ENCODE measurements around the gene GDPGP1. TPM values are rescaled to one million over a fixed set of nuclear protein-coding genes. Genes with fewer than 3 reads are reported as not detected.

Gene GDPGP1
- polyA plus RNA-seq, 4 donors, result 4.9 to 8.6 (median 6.6) TPM

DNA sequence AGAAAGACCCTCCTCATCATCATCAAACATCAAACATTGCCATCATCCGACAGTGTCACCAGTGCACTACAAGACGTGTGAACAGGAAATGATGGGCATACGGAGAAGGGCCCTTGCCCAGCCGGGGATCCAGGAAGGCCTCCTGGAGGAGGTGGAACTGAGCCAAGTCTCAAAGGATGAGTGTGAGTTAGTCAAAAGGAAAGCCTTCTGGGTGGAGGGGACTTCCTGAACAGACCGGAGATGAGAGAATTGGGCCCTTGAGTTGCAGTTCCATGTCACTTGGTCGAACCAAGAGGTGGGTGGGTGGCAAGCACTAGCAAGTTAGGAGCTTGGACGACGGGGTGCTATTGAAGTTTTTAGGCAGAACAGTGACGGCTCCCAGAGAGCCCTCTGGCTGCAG lies 24.4 kb upstream of the GDPGP1 start:
- 61 to 70% (median 62%) methylated on average over 9 of the region's 9 CpGs for WGBS, 3 donors
- Histone ChIP-seq H3K4me1 (ENCODE audit: control insufficient read depth in 3 of 3, insufficient read depth in 2 of 3, low read depth in 1 of 3, low read length in 2 of 3) (peaks cover 6 to 57% (median 8%) of the 10 kb centered on the region in 3 donors), H3K27ac (ENCODE audit: low read depth in 1 of 3, low read length in 2 of 3) (peak overlapping the region; percentile 1 to 100 (median 83)), H3K9me3 (ENCODE audit: control insufficient read depth in 2 of 2, insufficient read depth in 1 of 2, low read depth in 1 of 2, low read length in 1 of 2) (no peaks in the 10 kb centered on the region), H3K4me3 (ENCODE audit: low read depth in 1 of 3, low read length in 3 of 3) (no peak overlapping the region), H3K36me3 (ENCODE audit: control insufficient read depth in 3 of 3, insufficient read depth in 2 of 3, low read depth in 1 of 3, low read length in 3 of 3) (peaks cover 2 to 77% (median 2%) of the 10 kb centered on the region in 3 donors), H3K27me3 (ENCODE audit: control insufficient read depth in 3 of 3, insufficient read depth in 3 of 3, low read length in 3 of 3) (no peaks in the 10 kb centered on the region)
- FAIRE-seq (no peak), DNase-seq (no peak)

- DNase-seq (no peak), FAIRE-seq (no peak)
- H3K36me3 ChIP-seq (ENCODE audit: control insufficient read depth in 3 of 3, insufficient read depth in 2 of 3, low read depth in 1 of 3, low read length in 3 of 3), result peaks cover 2 to 70% (median 2%) of the 10 kb centered on the region in 3 donors
- H3K4me3 ChIP-seq (ENCODE audit: low read depth in 1 of 3, low read length in 3 of 3), result no peak overlapping the region
- no peaks in the 10 kb centered on the region for H3K27me3 ChIP-seq (ENCODE audit: control insufficient read depth in 3 of 3, insufficient read depth in 3 of 3, low read length in 3 of 3)
- 50 to 76% (median 55%) methylated on average over 8 of the region's 8 CpGs for WGBS, 3 donors
- peak overlapping the region; percentile 83 to 100 (median 96) for H3K27ac ChIP-seq (ENCODE audit: low read depth in 1 of 3, low read length in 2 of 3)
- H3K9me3 ChIP-seq (ENCODE audit: control insufficient read depth in 2 of 2, insufficient read depth in 1 of 2, low read depth in 1 of 2, low read length in 1 of 2), result no peaks in the 10 kb centered on the region
- H3K4me1 ChIP-seq (ENCODE audit: control insufficient read depth in 3 of 3, insufficient read depth in 2 of 3, low read depth in 1 of 3, low read length in 2 of 3), result peaks cover 8 to 57% (median 9%) of the 10 kb centered on the region in 3 donors
These were observed 23.4 kb upstream of the GDPGP1 start for GRCh38 chr15:90210593-90210992.

DNA sequence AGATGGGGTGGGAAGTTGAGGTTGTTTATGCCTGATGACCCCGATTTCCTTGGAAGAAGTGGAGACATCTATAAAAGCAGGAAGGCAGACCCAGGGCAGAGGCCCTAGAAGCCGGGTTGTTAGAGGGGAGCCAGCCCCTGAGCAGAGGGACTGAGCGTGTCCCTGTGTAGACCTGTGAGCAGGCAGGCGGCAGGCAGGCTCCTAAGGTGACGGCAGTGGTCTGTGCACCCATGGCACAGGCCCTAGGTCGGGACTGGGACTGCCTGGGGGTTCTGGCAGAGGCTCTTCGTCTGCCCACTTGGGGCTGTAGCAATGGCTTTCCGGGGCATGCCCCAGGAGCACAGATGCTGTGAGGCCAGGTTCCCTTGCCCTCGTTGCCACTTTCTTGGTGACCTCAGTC lies 23.0 kb upstream of the GDPGP1 start:
- H3K36me3 ChIP-seq (ENCODE audit: control insufficient read depth in 3 of 3, insufficient read depth in 2 of 3, low read depth in 1 of 3, low read length in 3 of 3), result peaks cover 0 to 69% (median 2%) of the 10 kb centered on the region in 3 donors
- no peaks in the 10 kb centered on the region for H3K9me3 ChIP-seq (ENCODE audit: control insufficient read depth in 2 of 2, insufficient read depth in 1 of 2, low read depth in 1 of 2, low read length in 1 of 2)
- 63 to 78% (median 70%) methylated on average over 8 to 9 of the region's 9 CpGs for WGBS, 3 donors
- H3K4me1 ChIP-seq (ENCODE audit: control insufficient read depth in 3 of 3, insufficient read depth in 2 of 3, low read depth in 1 of 3, low read length in 2 of 3), result peaks cover 8 to 57% (median 9%) of the 10 kb centered on the region in 3 donors
- no peak overlapping the region for H3K4me3 ChIP-seq (ENCODE audit: low read depth in 1 of 3, low read length in 3 of 3)
- FAIRE-seq (no peak), DNase-seq (no peak)
- H3K27ac ChIP-seq (ENCODE audit: low read depth in 1 of 3, low read length in 2 of 3), result peak overlapping the region; percentile 83 to 100 (median 96)
- no peaks in the 10 kb centered on the region for H3K27me3 ChIP-seq (ENCODE audit: control insufficient read depth in 3 of 3, insufficient read depth in 3 of 3, low read length in 3 of 3)

DNA sequence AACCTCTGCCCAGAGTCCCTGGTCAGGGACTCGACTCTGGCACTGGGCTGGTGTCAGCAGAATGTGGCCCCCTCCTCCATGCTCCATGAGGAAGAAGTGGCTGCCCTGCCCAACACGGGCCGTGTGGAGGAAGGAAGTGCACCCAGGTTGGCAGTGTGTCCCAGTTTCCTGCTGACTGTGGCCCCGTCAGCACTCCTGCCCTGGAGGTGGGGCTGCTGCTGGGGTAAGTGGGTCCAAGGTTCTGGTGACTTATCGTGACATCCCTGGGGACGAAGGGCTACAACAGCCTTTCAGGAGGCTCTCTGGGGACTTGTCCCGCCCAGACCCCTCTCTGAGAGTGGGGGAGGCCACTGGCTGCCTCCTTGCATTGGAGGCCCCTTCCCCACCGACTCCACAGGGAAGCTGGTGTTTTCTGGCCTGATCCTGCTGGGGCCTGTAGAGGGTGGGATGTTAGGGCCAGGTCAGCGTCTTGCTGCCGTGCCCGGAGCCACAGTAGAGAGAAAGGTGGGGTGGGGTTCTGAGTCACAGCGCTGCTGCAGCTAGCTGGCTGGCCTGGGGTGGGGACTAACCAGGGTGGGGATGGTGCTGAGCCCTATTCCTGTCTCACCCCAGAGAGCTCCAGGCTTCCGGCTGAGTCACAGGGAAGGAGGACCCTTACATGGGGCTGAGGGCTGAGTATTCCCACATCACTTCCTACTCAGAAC lies 22.4 kb upstream of the GDPGP1 start:
- Histone ChIP-seq H3K4me3 (ENCODE audit: low read depth in 1 of 3, low read length in 3 of 3) (no peak overlapping the region), H3K27ac (ENCODE audit: low read depth in 1 of 3, low read length in 2 of 3) (peak overlapping the region; percentile 83 to 100 (median 96)), H3K4me1 (ENCODE audit: control insufficient read depth in 3 of 3, insufficient read depth in 2 of 3, low read depth in 1 of 3, low read length in 2 of 3) (peaks cover 8 to 57% (median 9%) of the 10 kb centered on the region in 3 donors), H3K9me3 (ENCODE audit: control insufficient read depth in 2 of 2, insufficient read depth in 1 of 2, low read depth in 1 of 2, low read length in 1 of 2) (no peaks in the 10 kb centered on the region), H3K36me3 (ENCODE audit: control insufficient read depth in 3 of 3, insufficient read depth in 2 of 3, low read depth in 1 of 3, low read length in 3 of 3) (peaks cover 0 to 64% (median under 1%) of the 10 kb centered on the region in 3 donors), H3K27me3 (ENCODE audit: control insufficient read depth in 3 of 3, insufficient read depth in 3 of 3, low read length in 3 of 3) (no peaks in the 10 kb centered on the region)
- no peak for FAIRE-seq
- DNase-seq, result peak; percentile 93 to 98
- 14 to 48% (median 27%) methylated on average over 13 of the region's 13 CpGs for WGBS, 3 donors

- Histone ChIP-seq H3K27ac (ENCODE audit: low read depth in 1 of 3, low read length in 2 of 3) (peak overlapping the region; percentile 83 to 100 (median 96)), H3K4me3 (ENCODE audit: low read depth in 1 of 3, low read length in 3 of 3) (no peak overlapping the region), H3K27me3 (ENCODE audit: control insufficient read depth in 3 of 3, insufficient read depth in 3 of 3, low read length in 3 of 3) (no peaks in the 10 kb centered on the region), H3K36me3 (ENCODE audit: control insufficient read depth in 3 of 3, insufficient read depth in 2 of 3, low read depth in 1 of 3, low read length in 3 of 3) (peaks cover 0 to 61% (median 0%) of the 10 kb centered on the region in 3 donors), H3K4me1 (ENCODE audit: control insufficient read depth in 3 of 3, insufficient read depth in 2 of 3, low read depth in 1 of 3, low read length in 2 of 3) (peaks cover 8 to 55% (median 9%) of the 10 kb centered on the region in 3 donors), H3K9me3 (ENCODE audit: control insufficient read depth in 2 of 2, insufficient read depth in 1 of 2, low read depth in 1 of 2, low read length in 1 of 2) (no peaks in the 10 kb centered on the region)
- peak in 1 of 2 donors; percentile 54 for DNase-seq
- no peak for FAIRE-seq
- WGBS, 3 donors, result 41 to 68% (median 52%) methylated on average over 31 to 35 of the region's 35 CpGs
These were observed 21.5 kb upstream of the GDPGP1 start for GRCh38 chr15:90212221-90213098.

GRCh38 chr15:90213122-90213817 lies 20.7 kb upstream of the GDPGP1 start:
- FAIRE-seq (no peak), DNase-seq (peak; percentile 78 to 97)
- Histone ChIP-seq H3K4me3 (ENCODE audit: low read depth in 1 of 3, low read length in 3 of 3) (no peak overlapping the region), H3K27ac (ENCODE audit: low read depth in 1 of 3, low read length in 2 of 3) (peak overlapping the region; percentile 83 to 100 (median 96)), H3K9me3 (ENCODE audit: control insufficient read depth in 2 of 2, insufficient read depth in 1 of 2, low read depth in 1 of 2, low read length in 1 of 2) (no peaks in the 10 kb centered on the region), H3K36me3 (ENCODE audit: control insufficient read depth in 3 of 3, insufficient read depth in 2 of 3, low read depth in 1 of 3, low read length in 3 of 3) (peaks cover 0 to 63% (median 0%) of the 10 kb centered on the region in 3 donors), H3K27me3 (ENCODE audit: control insufficient read depth in 3 of 3, insufficient read depth in 3 of 3, low read length in 3 of 3) (no peaks in the 10 kb centered on the region), H3K4me1 (ENCODE audit: control insufficient read depth in 3 of 3, insufficient read depth in 2 of 3, low read depth in 1 of 3, low read length in 2 of 3) (peaks cover 8 to 51% (median 9%) of the 10 kb centered on the region in 3 donors)
- 18 to 60% (median 34%) methylated on average over 12 of the region's 12 CpGs for WGBS, 3 donors

- Histone ChIP-seq H3K4me3 (ENCODE audit: low read depth in 1 of 3, low read length in 3 of 3) (no peak overlapping the region), H3K27ac (ENCODE audit: low read depth in 1 of 3, low read length in 2 of 3) (peak overlapping the region; percentile 83 to 100 (median 96)), H3K27me3 (ENCODE audit: control insufficient read depth in 3 of 3, insufficient read depth in 3 of 3, low read length in 3 of 3) (no peaks in the 10 kb centered on the region), H3K4me1 (ENCODE audit: control insufficient read depth in 3 of 3, insufficient read depth in 2 of 3, low read depth in 1 of 3, low read length in 2 of 3) (peaks cover 8 to 46% (median 9%) of the 10 kb centered on the region in 3 donors), H3K36me3 (ENCODE audit: control insufficient read depth in 3 of 3, insufficient read depth in 2 of 3, low read depth in 1 of 3, low read length in 3 of 3) (peaks cover 0 to 63% (median 2%) of the 10 kb centered on the region in 3 donors), H3K9me3 (ENCODE audit: control insufficient read depth in 2 of 2, insufficient read depth in 1 of 2, low read depth in 1 of 2, low read length in 1 of 2) (no peaks in the 10 kb centered on the region)
- no peak for DNase-seq
- 13 to 56% (median 41%) methylated on average over 11 of the region's 11 CpGs for WGBS, 3 donors
- FAIRE-seq, result no peak
These were observed 20.2 kb upstream of the GDPGP1 start for GRCh38 chr15:90213818-90214204.

Measured in small intestine (tissue), 7 donors.